C4-2B (cell line): ENCODE data around the gene TSPYL6.

Experiments used
- H3K27ac ChIP-seq: fragments of 450-650 bp; 2 replicates; pipeline ENCODE4 v1.5.1; 2017
- ZFX ChIP-seq: fragments of 450-650 bp; IDR thresholded peaks from 2 replicates; pipeline ENCODE4 v1.6.1; 2017
- TF ChIP-seq, protein P1 (sequence below): fragments of 450-650 bp; conservative IDR thresholded peaks from 2 replicates; pipeline ENCODE4 v1.5.1; 2017; ENCODE audit warnings: mild to moderate bottlenecking

Gene TSPYL6

GRCh38 chr2:54285451-54285850 lies 29.4 kb upstream of the TSPYL6 start:
- H3K27ac ChIP-seq, result no peak overlapping the region
- TF ChIP-seq ZFX, result no peak
- TF ChIP-seq, protein P1, sequence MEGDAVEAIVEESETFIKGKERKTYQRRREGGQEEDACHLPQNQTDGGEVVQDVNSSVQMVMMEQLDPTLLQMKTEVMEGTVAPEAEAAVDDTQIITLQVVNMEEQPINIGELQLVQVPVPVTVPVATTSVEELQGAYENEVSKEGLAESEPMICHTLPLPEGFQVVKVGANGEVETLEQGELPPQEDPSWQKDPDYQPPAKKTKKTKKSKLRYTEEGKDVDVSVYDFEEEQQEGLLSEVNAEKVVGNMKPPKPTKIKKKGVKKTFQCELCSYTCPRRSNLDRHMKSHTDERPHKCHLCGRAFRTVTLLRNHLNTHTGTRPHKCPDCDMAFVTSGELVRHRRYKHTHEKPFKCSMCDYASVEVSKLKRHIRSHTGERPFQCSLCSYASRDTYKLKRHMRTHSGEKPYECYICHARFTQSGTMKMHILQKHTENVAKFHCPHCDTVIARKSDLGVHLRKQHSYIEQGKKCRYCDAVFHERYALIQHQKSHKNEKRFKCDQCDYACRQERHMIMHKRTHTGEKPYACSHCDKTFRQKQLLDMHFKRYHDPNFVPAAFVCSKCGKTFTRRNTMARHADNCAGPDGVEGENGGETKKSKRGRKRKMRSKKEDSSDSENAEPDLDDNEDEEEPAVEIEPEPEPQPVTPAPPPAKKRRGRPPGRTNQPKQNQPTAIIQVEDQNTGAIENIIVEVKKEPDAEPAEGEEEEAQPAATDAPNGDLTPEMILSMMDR, result no peak

- H3K27ac ChIP-seq, result no peak overlapping the region
- TF ChIP-seq, protein P1, result no peak
- no peak for TF ChIP-seq ZFX
Observed at GRCh38 chr2:54284826-54285225, 28.8 kb upstream of the TSPYL6 start.

- H3K27ac ChIP-seq, result no peak overlapping the region
- no peak for TF ChIP-seq ZFX
- TF ChIP-seq, protein P1, result peak; percentile 24; the same call in 1 of the 2 replicates
Observed at GRCh38 chr2:54279385-54279784, 23.4 kb upstream of the TSPYL6 start.

GRCh38 chr2:54275541-54275940 lies 19.5 kb upstream of the TSPYL6 start:
- TF ChIP-seq, protein P1, result no peak
- TF ChIP-seq ZFX, result no peak
- no peak overlapping the region for H3K27ac ChIP-seq

GRCh38 chr2:54274781-54275242 lies 18.8 kb upstream of the TSPYL6 start:
- H3K27ac ChIP-seq, result no peak overlapping the region
- TF ChIP-seq ZFX, result no peak
- TF ChIP-seq, protein P1, result no peak

DNA sequence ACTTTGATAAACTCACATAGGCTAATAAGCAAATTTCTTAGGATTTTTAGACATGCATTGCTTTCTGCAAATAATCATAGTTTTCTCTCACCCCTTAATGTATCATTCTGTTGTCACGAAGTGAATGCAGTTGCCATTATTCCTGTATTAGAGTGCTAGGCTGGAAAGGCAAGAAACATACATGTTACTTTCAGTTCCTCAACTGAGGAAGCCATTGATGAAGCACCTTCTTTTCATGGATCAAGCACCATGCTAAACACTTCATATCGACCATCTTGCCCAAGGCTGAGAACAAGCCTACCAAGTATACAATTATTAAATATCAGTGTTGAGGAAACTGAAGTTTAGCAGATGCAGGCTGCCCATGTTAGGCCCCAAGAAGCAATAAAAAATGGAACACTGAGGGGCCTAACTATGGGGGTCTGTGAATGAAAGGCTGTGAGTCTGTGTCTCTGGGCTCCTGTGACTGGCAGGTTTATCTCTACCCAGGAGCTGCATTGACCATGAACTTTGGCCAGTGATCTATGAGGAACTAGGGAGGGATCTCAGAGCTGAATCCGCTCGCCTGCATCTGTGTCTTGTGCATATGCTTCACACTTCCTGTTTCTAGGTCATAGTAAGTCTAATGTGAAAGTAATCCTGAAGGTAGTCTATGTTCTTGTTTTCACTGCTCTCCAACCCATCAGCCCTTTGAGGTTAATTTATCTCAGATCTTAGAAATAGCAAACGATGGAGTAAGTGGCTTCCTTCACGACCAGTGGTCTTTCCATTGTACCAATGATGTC lies 16.0 kb upstream of the TSPYL6 start:
- TF ChIP-seq ZFX, result no peak
- TF ChIP-seq, protein P1, result no peak
- H3K27ac ChIP-seq, result no peak overlapping the region

DNA sequence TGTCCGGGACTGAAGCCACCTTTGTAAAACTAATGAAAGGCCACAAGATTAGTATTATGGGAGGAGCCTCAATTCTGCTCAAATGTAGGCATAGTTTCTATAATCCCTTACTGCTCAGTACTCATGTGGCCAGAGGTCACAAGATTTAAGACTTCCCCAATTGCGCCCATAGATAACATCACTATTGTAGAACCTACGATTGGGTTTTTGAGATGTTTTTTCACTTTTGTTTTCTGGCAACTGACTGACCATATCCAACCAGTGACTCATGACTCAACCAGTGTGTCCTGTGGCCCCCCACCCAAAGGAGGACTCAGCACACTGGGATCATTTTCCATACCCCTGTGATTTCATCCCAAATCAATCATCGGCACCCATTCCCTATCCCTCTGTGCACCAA lies 15.2 kb upstream of the TSPYL6 start:
- H3K27ac ChIP-seq, result no peak overlapping the region
- no peak for TF ChIP-seq ZFX
- TF ChIP-seq, protein P1, result no peak
